ENCODE measurements around the gene SRSF7.

SRSF7 gene

DNA sequence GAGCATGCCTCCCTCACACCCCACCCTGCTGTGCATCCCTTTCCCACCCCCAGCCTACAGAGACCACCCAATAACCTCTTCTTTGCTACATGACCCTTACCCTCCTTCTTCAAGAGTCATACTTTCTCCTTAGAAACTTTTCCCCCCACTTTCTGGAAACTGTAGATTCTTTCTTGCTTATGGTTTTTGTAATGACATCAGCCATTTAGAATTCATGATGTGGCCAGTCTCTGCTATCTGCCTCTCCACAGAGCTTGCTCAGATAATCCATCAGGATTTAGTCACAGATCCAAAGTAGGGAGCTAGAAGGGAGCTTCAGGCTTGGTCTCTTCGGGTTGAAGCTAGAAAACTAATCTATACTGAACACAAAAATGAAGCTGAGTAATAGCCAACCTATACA lies 48.7 kb downstream of the SRSF7 start:
- Histone ChIP-seq H3K9ac (ENCODE audit: low read depth, low read length) (no peak overlapping the region), H3K4me1 (ENCODE audit: insufficient read depth, low read length) (no peaks in the 10 kb centered on the region), H3K27me3 (ENCODE audit: insufficient read depth, low read length, poor library complexity) (no peaks in the 10 kb centered on the region), H3K27ac (ENCODE audit: low read length) (no peak overlapping the region), H3K4me2 (ENCODE audit: insufficient read depth, low read length) (no peak overlapping the region), H2AFZ (ENCODE audit: low read depth, low read length) (no peak overlapping the region), H3K79me2 (ENCODE audit: insufficient read depth, low read length) (no peaks in the 10 kb centered on the region), H3K36me3 (ENCODE audit: insufficient read depth, low read length) (no peaks in the 10 kb centered on the region), H3K9me3 (ENCODE audit: insufficient read depth, low read length, severe bottlenecking) (no peaks in the 10 kb centered on the region), H4K20me1 (ENCODE audit: insufficient read depth, low read length) (no peaks in the 10 kb centered on the region), H3K4me3 (ENCODE audit: low read depth in 1 of 2, low read length in 2 of 2) (no peak overlapping the region)
- no peak for TF ChIP-seq EZH2 (IDR thresholded peaks at IDR 0.05; ENCODE audit: borderline replicate concordance, low read depth, low read length, severe bottlenecking)
- TF ChIP-seq, protein P1, sequence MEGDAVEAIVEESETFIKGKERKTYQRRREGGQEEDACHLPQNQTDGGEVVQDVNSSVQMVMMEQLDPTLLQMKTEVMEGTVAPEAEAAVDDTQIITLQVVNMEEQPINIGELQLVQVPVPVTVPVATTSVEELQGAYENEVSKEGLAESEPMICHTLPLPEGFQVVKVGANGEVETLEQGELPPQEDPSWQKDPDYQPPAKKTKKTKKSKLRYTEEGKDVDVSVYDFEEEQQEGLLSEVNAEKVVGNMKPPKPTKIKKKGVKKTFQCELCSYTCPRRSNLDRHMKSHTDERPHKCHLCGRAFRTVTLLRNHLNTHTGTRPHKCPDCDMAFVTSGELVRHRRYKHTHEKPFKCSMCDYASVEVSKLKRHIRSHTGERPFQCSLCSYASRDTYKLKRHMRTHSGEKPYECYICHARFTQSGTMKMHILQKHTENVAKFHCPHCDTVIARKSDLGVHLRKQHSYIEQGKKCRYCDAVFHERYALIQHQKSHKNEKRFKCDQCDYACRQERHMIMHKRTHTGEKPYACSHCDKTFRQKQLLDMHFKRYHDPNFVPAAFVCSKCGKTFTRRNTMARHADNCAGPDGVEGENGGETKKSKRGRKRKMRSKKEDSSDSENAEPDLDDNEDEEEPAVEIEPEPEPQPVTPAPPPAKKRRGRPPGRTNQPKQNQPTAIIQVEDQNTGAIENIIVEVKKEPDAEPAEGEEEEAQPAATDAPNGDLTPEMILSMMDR (IDR thresholded peaks at IDR 0.05; ENCODE audit: borderline replicate concordance, extremely low read depth, low read length, poor library complexity, severe bottlenecking) = no peak
- ATAC-seq (ENCODE audit: insufficient read depth, low read depth) (no peak), DNase-seq (no peak)

DNA sequence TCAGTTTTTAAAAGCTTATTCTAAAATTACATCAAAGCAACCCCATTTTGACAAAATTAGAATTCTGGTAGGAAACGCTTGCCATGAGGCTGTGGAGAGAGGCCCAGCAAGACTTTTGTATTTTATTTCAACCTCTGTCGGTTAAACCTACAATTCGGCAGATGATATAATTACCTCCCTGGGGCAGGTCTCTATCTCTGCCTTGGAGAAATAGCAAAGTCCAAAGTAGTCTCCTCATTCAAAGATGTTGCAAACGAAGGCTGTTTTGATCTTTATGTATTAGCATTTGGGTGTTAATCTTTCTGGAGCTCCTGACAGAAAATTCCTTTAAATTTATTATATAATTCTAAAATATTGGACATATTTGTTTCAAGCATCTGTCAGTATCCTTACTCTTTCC lies 49.6 kb downstream of the SRSF7 start:
- H4K20me1 ChIP-seq (ENCODE audit: insufficient read depth, low read length) = no peaks in the 10 kb centered on the region
- TF ChIP-seq EZH2 (IDR thresholded peaks at IDR 0.05; ENCODE audit: borderline replicate concordance, low read depth, low read length, severe bottlenecking) = no peak
- TF ChIP-seq, protein P1 (IDR thresholded peaks at IDR 0.05; ENCODE audit: borderline replicate concordance, extremely low read depth, low read length, poor library complexity, severe bottlenecking) = no peak
- H3K79me2 ChIP-seq (ENCODE audit: insufficient read depth, low read length) = no peaks in the 10 kb centered on the region
- no peak overlapping the region for H3K4me2 ChIP-seq (ENCODE audit: insufficient read depth, low read length)
- H3K27ac ChIP-seq (ENCODE audit: low read length) = no peak overlapping the region
- no peaks in the 10 kb centered on the region for H3K36me3 ChIP-seq (ENCODE audit: insufficient read depth, low read length)
- no peak overlapping the region for H2AFZ ChIP-seq (ENCODE audit: low read depth, low read length)
- DNase-seq = no peak
- H3K9ac ChIP-seq (ENCODE audit: low read depth, low read length) = no peak overlapping the region
- no peaks in the 10 kb centered on the region for H3K27me3 ChIP-seq (ENCODE audit: insufficient read depth, low read length, poor library complexity)
- no peak overlapping the region for H3K4me3 ChIP-seq (ENCODE audit: low read depth in 1 of 2, low read length in 2 of 2)
- H3K4me1 ChIP-seq (ENCODE audit: insufficient read depth, low read length) = no peaks in the 10 kb centered on the region
- H3K9me3 ChIP-seq (ENCODE audit: insufficient read depth, low read length, severe bottlenecking) = no peaks in the 10 kb centered on the region
- ATAC-seq (ENCODE audit: insufficient read depth, low read depth) = no peak

DNA sequence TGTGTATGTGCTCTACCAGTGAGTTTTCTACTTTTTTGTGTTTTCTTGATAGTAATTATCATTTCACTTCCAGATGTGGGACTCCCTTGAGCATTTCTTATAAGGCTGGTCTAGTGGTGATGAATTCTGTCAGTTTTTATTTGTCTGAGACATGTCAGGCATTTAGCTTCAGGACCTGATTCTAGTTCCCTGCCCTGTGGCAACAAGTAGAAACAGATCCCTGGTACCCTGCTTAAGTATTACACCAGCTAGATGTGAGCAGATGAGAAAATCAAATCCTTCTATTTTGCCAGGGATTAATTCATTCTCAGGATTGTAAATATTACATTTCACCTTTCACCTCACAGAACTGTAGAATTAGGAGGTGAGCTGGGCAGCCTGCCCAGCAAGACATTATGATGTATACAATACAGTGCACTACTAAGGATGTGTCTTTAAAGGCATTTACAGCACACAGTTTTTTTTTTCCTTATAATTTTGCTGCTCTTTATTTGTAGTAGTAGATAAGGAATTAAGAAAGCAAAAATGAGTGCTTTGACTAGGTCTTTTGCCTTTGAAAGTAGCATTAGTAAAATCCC lies 50.2 kb downstream of the SRSF7 start:
- H3K27ac ChIP-seq (ENCODE audit: low read length) = no peak overlapping the region
- ATAC-seq (ENCODE audit: insufficient read depth, low read depth) = no peak

More for the DNA sequence above, 50.2 kb downstream of the SRSF7 start:
- H3K79me2 ChIP-seq (ENCODE audit: insufficient read depth, low read length) = no peaks in the 10 kb centered on the region
- DNase-seq = no peak
- H3K4me1 ChIP-seq (ENCODE audit: insufficient read depth, low read length) = no peaks in the 10 kb centered on the region
- no peak overlapping the region for H3K4me2 ChIP-seq (ENCODE audit: insufficient read depth, low read length)
- H3K4me3 ChIP-seq (ENCODE audit: low read depth in 1 of 2, low read length in 2 of 2) = no peak overlapping the region
- no peaks in the 10 kb centered on the region for H4K20me1 ChIP-seq (ENCODE audit: insufficient read depth, low read length)
- H3K27me3 ChIP-seq (ENCODE audit: insufficient read depth, low read length, poor library complexity) = no peaks in the 10 kb centered on the region
- no peaks in the 10 kb centered on the region for H3K36me3 ChIP-seq (ENCODE audit: insufficient read depth, low read length)
- no peak for TF ChIP-seq EZH2 (IDR thresholded peaks at IDR 0.05; ENCODE audit: borderline replicate concordance, low read depth, low read length, severe bottlenecking)
- TF ChIP-seq, protein P1 (IDR thresholded peaks at IDR 0.05; ENCODE audit: borderline replicate concordance, extremely low read depth, low read length, poor library complexity, severe bottlenecking) = no peak
- H3K9me3 ChIP-seq (ENCODE audit: insufficient read depth, low read length, severe bottlenecking) = no peaks in the 10 kb centered on the region
- H2AFZ ChIP-seq (ENCODE audit: low read depth, low read length) = no peak overlapping the region
- H3K9ac ChIP-seq (ENCODE audit: low read depth, low read length) = no peak overlapping the region

Data from DND-41 (cell line).